HG03280 (cell line): Measurements from ENCODE around the gene ICOS.

ENCODE experiments used
- ATAC-seq: cut with Tn5 transposase; IDR thresholded peaks from one replicate; pipeline ENCODE4 v1.9.1; 2021; ENCODE audit warnings: mild to moderate bottlenecking, moderate library complexity; ENCODE audit not compliant: unreplicated experiment

ICOS gene

DNA sequence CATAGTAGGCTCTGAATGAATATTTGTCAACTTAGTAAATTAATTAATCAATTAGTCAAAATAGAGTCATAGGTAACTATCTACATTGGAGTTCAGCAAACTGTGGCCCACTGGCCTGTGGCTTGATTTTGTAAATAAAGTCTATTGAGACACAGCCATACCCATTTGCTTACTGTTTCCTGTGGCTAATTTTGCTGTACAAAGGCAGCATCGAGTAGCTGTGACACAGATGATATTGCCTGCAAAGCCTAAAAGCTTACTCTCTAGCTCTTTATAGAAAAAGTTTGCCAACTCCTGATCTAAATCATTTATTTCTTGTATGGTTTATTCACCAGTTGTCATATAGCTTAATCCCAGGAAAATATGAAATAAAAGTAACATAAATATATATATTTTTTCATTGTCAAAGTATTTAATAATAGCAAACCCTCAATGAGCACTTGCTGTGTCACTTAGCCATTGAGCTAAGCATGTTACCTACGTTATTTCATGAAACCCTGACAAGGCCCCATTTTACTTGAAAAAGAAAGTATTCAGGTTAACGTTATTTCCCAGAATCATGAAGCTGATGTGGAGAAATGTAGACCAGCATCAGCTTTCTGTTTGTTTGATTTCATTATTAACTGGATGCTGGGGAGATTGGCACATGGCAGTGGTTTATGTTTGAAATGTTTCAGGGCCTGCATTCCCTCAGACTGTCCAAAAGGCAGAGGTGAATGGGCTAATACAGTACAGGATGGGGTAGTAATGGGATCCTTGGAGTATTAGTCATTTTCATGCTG is 69.6 kb downstream of the ICOS start:
- ATAC-seq, result no peak

DNA sequence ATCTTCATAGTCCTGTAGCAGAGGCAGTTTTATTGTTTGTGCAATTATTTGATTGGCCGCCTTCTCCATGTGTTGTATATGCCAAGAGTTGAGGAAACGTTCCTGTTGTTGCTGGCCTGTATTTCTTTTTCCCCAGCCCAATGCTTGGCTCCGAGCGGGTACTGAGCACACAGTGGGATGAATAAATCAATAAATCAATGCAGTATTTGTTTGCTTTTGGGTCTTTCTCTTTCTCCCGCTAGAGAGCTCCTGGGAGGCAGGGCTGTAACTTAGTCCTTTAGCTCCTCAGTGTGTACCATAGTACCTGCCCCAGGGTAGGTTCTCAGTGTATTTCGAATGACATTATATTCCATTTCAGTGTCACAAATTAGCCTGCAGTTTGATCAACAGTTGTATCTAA is 71.8 kb downstream of the ICOS start:
- no peak for ATAC-seq

DNA sequence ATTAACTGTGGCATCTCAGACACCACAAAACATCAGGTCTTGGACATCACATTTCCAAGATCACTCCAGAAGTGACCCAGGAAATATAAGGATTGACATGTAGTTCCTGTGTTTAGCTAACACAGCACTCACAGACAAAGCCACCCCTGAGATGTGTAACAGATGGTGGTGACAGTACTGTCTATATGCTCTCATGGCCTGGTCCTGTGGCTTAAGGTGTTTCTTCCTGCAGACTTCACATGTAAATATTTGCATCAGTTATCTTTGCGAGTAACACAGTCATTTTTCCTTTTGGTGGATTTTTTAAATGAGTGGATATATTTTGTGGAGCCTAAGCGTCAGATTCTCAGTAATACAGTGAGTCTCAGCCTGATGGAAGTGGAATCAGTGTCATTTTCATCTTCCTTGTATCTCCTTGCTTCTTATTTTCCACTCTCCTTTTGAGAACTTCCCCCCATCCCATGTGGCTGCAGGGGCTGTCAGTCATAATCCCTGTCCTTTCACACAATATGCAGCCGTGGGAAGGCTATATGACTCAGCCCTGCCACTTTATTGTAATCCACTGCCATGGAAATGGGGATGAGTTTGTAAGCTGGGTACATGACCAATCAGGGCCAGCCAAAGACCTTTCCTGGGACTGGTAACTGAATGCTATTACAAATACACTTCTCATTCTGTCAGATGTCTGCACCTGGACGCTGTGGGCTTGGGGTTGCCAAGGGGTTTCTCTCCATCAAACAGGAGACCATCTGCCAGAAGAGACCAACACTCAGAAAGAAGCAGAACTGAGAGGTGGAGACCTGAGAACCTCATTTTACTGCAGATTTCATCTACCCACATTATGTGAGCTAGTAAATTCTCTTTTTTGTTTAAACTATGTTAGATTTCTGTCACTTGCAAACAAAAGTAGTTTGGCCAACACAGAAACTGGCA is 74.3 kb downstream of the ICOS start:
- no peak for ATAC-seq
